Left colon (tissue), 2 donors: ENCODE data around the gene ARSB. TPM values are rescaled to one million over a fixed set of nuclear protein-coding genes. Genes with fewer than 3 reads are reported as not detected.
A peak's percentile ranks its signal among the peaks of the same experiment; 100 is the strongest.
"Not testable (repeated sequence)": the region's sequence is repeated elsewhere in the genome, so short reads cannot be mapped to it uniquely, and the experiment has no call there.

ENCODE experiments used
- ATAC-seq: fragments of 200-7000 bp; cut with Tn5 transposase; one replicate; pipeline ENCODE4 v1.9.1; 2020; ENCODE audit warnings: mild to moderate bottlenecking, moderate library complexity
- DNase-seq, 2 donors: peaks; one replicate each; pipeline ENCODE4 v3.0.0-alpha.2; 2020
- intact Hi-C, 2 donors: fragments of 100-400 bp; cut with DNase I in 1 of 2; cut with micrococcal nuclease in 1 of 2; formaldehyde crosslinking; loops; one replicate each; pipeline versions ENCODE4 v1.11.2 to v1.14.0; 2022; cut with DNase I, micrococcal nuclease
- total RNA-seq, 2 donors: library from RNA; stranded (reverse); fragmentation: NEBNext Ultra II Directional; extraction: Animal tissue kit (Norgen Biotek cat#: 25700); gene quantifications; one replicate each; pipeline ENCODE4 v1.2.1, GENCODE V29; 2021
- donor health status: DM: no; HTN: no; CAD: no.
- donor health status: DM: yes; HTN: yes; CAD: no.

ARSB gene
- total RNA-seq, 2 donors from 2014 or later = 8.2 to 9.7 TPM

- DNase-seq (no peak), ATAC-seq (no peak)
- intact Hi-C loops = no loop called here
Observed at GRCh38 chr5:79005151-79005550, 20.0 kb upstream of the ARSB start.

GRCh38 chr5:79002374-79002773 is 17.3 kb upstream of the ARSB start:
- DNase-seq (no peak), ATAC-seq (peak; percentile 25)
- intact Hi-C loops = no loop called here

GRCh38 chr5:79001471-79001870 is 16.4 kb upstream of the ARSB start:
- intact Hi-C loops = no loop called here
- no peak for DNase-seq
- ATAC-seq = no peak

GRCh38 chr5:78997090-78997489 is 12.0 kb upstream of the ARSB start:
- no peak for DNase-seq
- intact Hi-C loops = no loop called here
- ATAC-seq = no peak

GRCh38 chr5:78995521-78996007 is 10.5 kb upstream of the ARSB start:
- ATAC-seq (no peak), DNase-seq (no peak)
- intact Hi-C loops = no loop called here

GRCh38 chr5:78993165-78993564 is 8.1 kb upstream of the ARSB start:
- DNase-seq = no peak
- intact Hi-C loops = no loop called here
- no peak for ATAC-seq

GRCh38 chr5:78992146-78992545 is 7.0 kb upstream of the ARSB start:
- intact Hi-C loops = no loop called here
- ATAC-seq (no peak), DNase-seq (no peak)

- intact Hi-C loops = no loop called here
- ATAC-seq = no peak
Observed at GRCh38 chr5:78989080-78989479, 4.0 kb upstream of the ARSB start.

GRCh38 chr5:78985725-78986223 is 664 bp upstream of the ARSB start:
- DNase-seq (peak; percentile 55 to 63), ATAC-seq (peak; percentile 50)
- intact Hi-C loops = no loop called here

More at GRCh38 chr5:78989080-78989479, 4.0 kb upstream of the ARSB start:
- DNase-seq = no peak

- peak; percentile 88 for DNase-seq
- ATAC-seq = peak; percentile 80
- intact Hi-C loops = no loop called here
Observed at GRCh38 chr5:78984439-78985115, 533 bp downstream of the ARSB start.

- DNase-seq (no peak), ATAC-seq (no peak)
- intact Hi-C loops = no loop called here
Observed at GRCh38 chr5:78983601-78984438, 1.3 kb downstream of the ARSB start.

GRCh38 chr5:78983194-78983593 is 1.9 kb downstream of the ARSB start:
- DNase-seq, intact Hi-C loops, ATAC-seq: not testable (repeated sequence)

GRCh38 chr5:78979909-78980308 is 5.2 kb downstream of the ARSB start:
- intact Hi-C loops = no loop called here
- ATAC-seq = no peak
- DNase-seq = no peak

- ATAC-seq (peak; percentile 31), DNase-seq (peak in 1 of 2 donors; percentile 39)
- intact Hi-C loops = no loop called here
Observed at GRCh38 chr5:78979117-78979742, 5.9 kb downstream of the ARSB start.

- DNase-seq (no peak), ATAC-seq (no peak)
- intact Hi-C loops = no loop called here
Observed at GRCh38 chr5:78975035-78975434, 10.1 kb downstream of the ARSB start.

- intact Hi-C loops = no loop called here
- ATAC-seq (peak; percentile 44), DNase-seq (no peak)
Observed at GRCh38 chr5:78974601-78975000, 10.5 kb downstream of the ARSB start.

GRCh38 chr5:78974011-78974410 is 11.1 kb downstream of the ARSB start:
- no peak for ATAC-seq
- DNase-seq = no peak
- intact Hi-C loops = no loop called here

GRCh38 chr5:78972654-78973428 is 12.3 kb downstream of the ARSB start:
- DNase-seq (peak; percentile 56 to 65), ATAC-seq (peak; percentile 42)

GRCh38 chr5:78971998-78972397 is 13.1 kb downstream of the ARSB start:
- DNase-seq = peak; percentile 18 to 59
- intact Hi-C loops = no loop called here
- peak; percentile 49 for ATAC-seq

More at GRCh38 chr5:78972654-78973428, 12.3 kb downstream of the ARSB start:
- intact Hi-C loops = no loop called here
